Activated B cell treated with CpG ODN at 0.5 μM for 24 hours (primary cell): ENCODE data around the gene CFAP99. TPM values are rescaled to one million over a fixed set of nuclear protein-coding genes. Genes with fewer than 3 reads are reported as not detected.

Source experiments
- ATAC-seq: fragments of 200-7000 bp; cut with Tn5 transposase; one replicate; pipeline ENCODE4 v1.10.0; 2021; ENCODE audit warnings: low read depth, mild to moderate bottlenecking, moderate library complexity
- CTCF ChIA-PET: fragments of 350-600 bp; sonication (Branson Sonifier 250); formaldehyde crosslinking; loops from one replicate; lab custom pipeline; 2021; ENCODE audit warnings: antibody characterized with exemption; lab: Charles Lee
- POLR2A ChIA-PET: fragments of 350-600 bp; sonication (Branson Sonifier 250); formaldehyde crosslinking; loops from one replicate; lab custom pipeline; 2021; ENCODE audit warnings: antibody characterized with exemption; lab: Charles Lee
- DNase-seq: peaks from one replicate; pipeline ENCODE4 v3.0.0; 2022
- H3K27ac Mint-ChIP-seq: one replicate; pipeline ENCODE4 v1.8.0; 2020; ENCODE audit warnings: mixed read lengths
- H3K27me3 Mint-ChIP-seq: one replicate; pipeline ENCODE4 v1.8.0; 2021; ENCODE audit warnings: mixed read lengths
- H3K36me3 Mint-ChIP-seq: one replicate; pipeline ENCODE4 v1.8.0; 2021; ENCODE audit warnings: low read depth, mixed read lengths
- H3K4me1 Mint-ChIP-seq: one replicate; pipeline ENCODE4 v1.8.0; 2021; ENCODE audit warnings: mixed read lengths
- H3K4me3 Mint-ChIP-seq: one replicate; pipeline ENCODE4 v1.8.0; 2020; ENCODE audit warnings: mild to moderate bottlenecking, mixed read lengths
- H3K9me3 Mint-ChIP-seq: one replicate; pipeline ENCODE4 v1.8.0; 2020; ENCODE audit warnings: mixed read lengths
- CTCF ChIP-seq: fragments of 200-600 bp; IDR thresholded peaks from one replicate; pipeline ENCODE4 v1.8.0; 2022; ENCODE audit warnings: antibody characterized with exemption, mild to moderate bottlenecking
- intact Hi-C: fragments of 100-400 bp; cut with micrococcal nuclease; formaldehyde crosslinking; loops from one replicate; pipeline ENCODE4 v1.15.1; 2024
- total RNA-seq: library from RNA; stranded (reverse); gene quantifications from 2 replicates; pipeline ENCODE4 v1.2.3, GENCODE V29; 2022

The CFAP99 gene
- total RNA-seq, 1 donor from 2014 or later: not detected

- POLR2A ChIA-PET: no interaction called here
- H3K27me3 Mint-ChIP-seq: peaks cover 1% of the 10 kb centered on the region
- H3K4me3 Mint-ChIP-seq: no peak overlapping the region
- H3K36me3 Mint-ChIP-seq: no peaks in the 10 kb centered on the region
- CTCF ChIA-PET: no interaction called here
- ATAC-seq (no peak), DNase-seq (no peak)
- no peak overlapping the region for H3K27ac Mint-ChIP-seq
- intact Hi-C loops: no loop called here
- TF ChIP-seq CTCF: no peak
- H3K9me3 Mint-ChIP-seq: no peaks in the 10 kb centered on the region
- H3K4me1 Mint-ChIP-seq: no peaks in the 10 kb centered on the region
Observed at GRCh38 chr4:2449051-2449450, 30.3 kb downstream of the CFAP99 start.

- H3K9me3 Mint-ChIP-seq: no peaks in the 10 kb centered on the region
- CTCF ChIA-PET: no interaction called here
- intact Hi-C loops: no loop called here
- no peak overlapping the region for H3K27ac Mint-ChIP-seq
- ATAC-seq (no peak), DNase-seq (no peak)
- no peaks in the 10 kb centered on the region for H3K4me1 Mint-ChIP-seq
- POLR2A ChIA-PET: interaction anchor here (0.6 to 1.5 kb wide), 2 partner anchors 17 to 31 kb away, joined by 3 to 11 read pairs; partner anchors contain the start of gene CFAP99
- H3K27me3 Mint-ChIP-seq: peaks cover 1% of the 10 kb centered on the region
- no peak overlapping the region for H3K4me3 Mint-ChIP-seq
- no peaks in the 10 kb centered on the region for H3K36me3 Mint-ChIP-seq
- no peak for TF ChIP-seq CTCF
Observed at GRCh38 chr4:2449511-2450392, 31.0 kb downstream of the CFAP99 start.

GRCh38 chr4:2450394-2451035 is 31.8 kb downstream of the CFAP99 start:
- Mint-ChIP-seq H3K27me3 (peaks cover 1% of the 10 kb centered on the region), H3K9me3 (no peaks in the 10 kb centered on the region), H3K27ac (no peak overlapping the region), H3K36me3 (no peaks in the 10 kb centered on the region), H3K4me3 (no peak overlapping the region), H3K4me1 (no peaks in the 10 kb centered on the region)
- TF ChIP-seq CTCF: no peak
- no peak for DNase-seq
- intact Hi-C loops: no loop called here
- ATAC-seq: no peak
- ChIA-PET CTCF (no interaction called here), POLR2A (interaction anchor here (0.6 to 1.5 kb wide), 2 partner anchors 16 to 31 kb away, joined by 3 to 11 read pairs; partner anchors contain the start of gene CFAP99)

GRCh38 chr4:2451036-2451520 is 32.3 kb downstream of the CFAP99 start:
- Mint-ChIP-seq H3K4me3 (no peak overlapping the region), H3K36me3 (no peaks in the 10 kb centered on the region), H3K27me3 (peaks cover 1% of the 10 kb centered on the region), H3K9me3 (no peaks in the 10 kb centered on the region), H3K4me1 (no peaks in the 10 kb centered on the region), H3K27ac (no peak overlapping the region)
- POLR2A ChIA-PET: interaction anchor here (1.5 kb wide), 1 partner anchor 32 kb away, joined by 3 read pairs; the partner anchor contains the start of gene CFAP99
- CTCF ChIA-PET: no interaction called here
- TF ChIP-seq CTCF: no peak
- intact Hi-C loops: no loop called here
- DNase-seq: no peak
- ATAC-seq: no peak
